NCI-H510A (cell line): ENCODE measurements around the gene ZNF177.

Source experiments
- DNase-seq: peaks from one replicate; lab custom pipeline; 2025; lab: John Stamatoyannopoulos, UW

The ZNF177 gene

GRCh38 chr19:9430444-9430843, 67.6 kb downstream of the ZNF177 start:
- no peak for DNase-seq

GRCh38 chr19:9431475-9431874, 68.7 kb downstream of the ZNF177 start:
- no peak for DNase-seq
